ENCODE measurements around the gene ARMC7.

ARMC7 gene

DNA sequence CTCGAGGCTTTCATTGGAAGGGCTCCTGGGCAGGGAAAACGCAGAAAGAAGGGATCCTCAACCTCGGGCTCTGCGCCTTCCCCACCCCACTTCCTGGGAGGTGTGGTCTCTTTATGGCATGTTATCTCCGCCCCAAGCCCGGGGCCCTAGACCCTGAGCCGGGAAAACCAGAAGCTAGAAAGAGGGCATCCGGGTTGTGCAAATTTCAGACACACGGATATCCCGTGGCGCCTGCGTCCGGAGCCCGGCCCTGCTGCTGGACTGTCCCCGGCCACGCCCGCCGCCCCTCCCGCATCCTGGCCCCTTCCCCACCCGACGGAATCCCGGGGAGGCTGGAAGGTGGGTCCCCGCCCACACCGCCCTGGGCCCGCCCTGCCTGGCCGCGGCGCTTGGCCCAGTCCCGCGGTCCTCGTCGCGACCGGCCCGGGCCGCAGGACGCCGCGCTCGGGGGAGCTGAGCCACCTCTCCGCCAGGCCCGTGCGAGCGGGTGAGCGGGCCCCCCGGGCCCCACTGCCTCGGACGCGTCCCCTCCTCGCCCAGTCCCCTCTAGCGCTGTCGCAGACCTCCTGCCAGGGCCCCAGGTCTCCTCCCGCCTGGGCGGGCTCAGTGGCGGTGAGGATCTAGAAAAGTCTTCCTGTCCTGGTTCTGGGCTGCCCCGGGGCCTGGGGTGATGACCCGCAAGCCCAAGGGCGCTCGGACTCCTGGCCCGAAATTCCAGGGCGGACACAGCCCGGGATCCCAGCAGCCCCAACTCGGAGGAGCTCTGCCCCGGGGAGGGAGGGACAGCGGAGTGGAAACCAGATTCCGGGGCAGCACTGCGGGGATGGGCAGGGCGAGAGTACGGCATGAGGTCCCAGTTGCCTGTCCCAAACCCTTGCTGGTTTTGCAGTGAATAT is 22.0 kb upstream of the ARMC7 start, which contains the start of gene SLC16A5:
TSS of gene SLC16A5 (plus strand) at position 397 of the 896 bp plus-strand sequence. CDS start 5,683 bp downstream, outside the sequence.
- Histone ChIP-seq H3K9ac (ENCODE audit: insufficient read length, low read depth) (peak within 1 kb of the TSS; percentile 98), H3K36me3 (ENCODE audit: insufficient read depth, insufficient read length, low read length) (peaks cover 2% of the 10 kb centered on the region), H3K27me3 (ENCODE audit: insufficient read depth, insufficient read length) (no peaks in the 10 kb centered on the region), H3K9me3 (ENCODE audit: insufficient read depth, low read length) (no peaks in the 10 kb centered on the region), H3K4me1 (ENCODE audit: insufficient read depth, insufficient read length) (peaks cover 18% of the 10 kb centered on the region), H3K4me3 (ENCODE audit: insufficient read length, low read depth) (peak within 1 kb of the TSS; percentile 81)
- peak; percentile 81 for DNase-seq (ENCODE audit: low read depth, low spot score)
- no peak for TF ChIP-seq SUZ12 (IDR thresholded peaks at IDR 0.05; ENCODE audit: extremely low read depth, insufficient read depth, insufficient read length)
- TF ChIP-seq YY1 (IDR thresholded peaks at IDR 0.05; ENCODE audit: insufficient read depth, insufficient read length): no peak
- no peak for TF ChIP-seq ZNF274 (IDR thresholded peaks at IDR 0.05; ENCODE audit: low read depth, low read length)

DNA sequence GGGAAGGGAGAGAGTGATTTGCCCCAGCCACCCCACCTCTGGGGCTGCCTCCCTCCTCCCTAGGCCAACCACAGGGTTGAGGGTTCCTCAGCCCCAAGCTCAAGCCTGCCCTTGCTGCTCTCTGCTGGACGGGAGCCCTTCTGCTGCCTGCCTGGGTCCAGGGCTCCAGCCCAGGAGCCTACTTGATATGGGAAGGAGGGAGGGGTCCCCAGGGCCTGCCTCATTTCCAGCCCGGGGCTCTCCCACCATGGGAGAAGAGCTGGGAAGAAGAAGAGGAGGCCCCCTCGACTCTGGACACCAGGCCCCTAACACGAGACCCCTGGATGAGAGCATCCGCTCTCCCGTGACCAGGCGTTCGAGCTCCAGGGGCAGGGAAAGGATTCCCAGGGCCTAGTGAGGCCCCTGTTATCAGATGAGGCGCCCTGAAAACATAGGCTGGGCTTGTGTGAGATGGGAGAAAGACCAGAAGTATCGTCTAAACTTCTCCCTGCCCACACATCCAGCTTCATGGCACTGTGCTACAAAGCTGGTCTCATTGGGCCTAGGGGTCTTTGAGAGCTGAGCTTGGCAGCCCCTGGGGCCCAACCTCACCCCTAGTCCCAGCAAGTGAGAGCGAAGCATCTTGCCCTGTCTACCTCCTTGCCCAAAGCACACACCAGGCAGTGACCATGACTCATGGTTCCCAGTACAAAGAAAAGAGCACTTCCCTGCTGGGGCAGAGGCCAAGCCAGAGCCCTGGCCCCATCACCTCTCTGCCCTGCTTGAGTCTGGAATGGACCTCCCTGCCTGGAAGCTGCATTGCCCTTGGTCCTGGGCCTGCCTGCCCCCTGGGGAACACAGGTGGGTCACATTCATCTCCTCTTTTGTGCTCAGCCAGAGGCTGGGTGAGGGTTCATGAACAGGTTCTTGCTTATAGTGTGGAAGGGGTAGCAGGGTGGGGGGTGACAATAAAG is 21.0 kb upstream of the ARMC7 start:
- peak overlapping the region; percentile 98 for H3K9ac ChIP-seq (ENCODE audit: insufficient read length, low read depth)
- peaks cover 8% of the 10 kb centered on the region for H3K36me3 ChIP-seq (ENCODE audit: insufficient read depth, insufficient read length, low read length)
- no peak for DNase-seq (ENCODE audit: low read depth, low spot score)
- TF ChIP-seq SUZ12 (IDR thresholded peaks at IDR 0.05; ENCODE audit: extremely low read depth, insufficient read depth, insufficient read length): no peak
- no peak for TF ChIP-seq ZNF274 (IDR thresholded peaks at IDR 0.05; ENCODE audit: low read depth, low read length)
- no peak for TF ChIP-seq YY1 (IDR thresholded peaks at IDR 0.05; ENCODE audit: insufficient read depth, insufficient read length)
- peaks cover 26% of the 10 kb centered on the region for H3K4me1 ChIP-seq (ENCODE audit: insufficient read depth, insufficient read length)
- no peaks in the 10 kb centered on the region for H3K9me3 ChIP-seq (ENCODE audit: insufficient read depth, low read length)
- no peaks in the 10 kb centered on the region for H3K27me3 ChIP-seq (ENCODE audit: insufficient read depth, insufficient read length)
- H3K4me3 ChIP-seq (ENCODE audit: insufficient read length, low read depth): peak overlapping the region; percentile 81

DNA sequence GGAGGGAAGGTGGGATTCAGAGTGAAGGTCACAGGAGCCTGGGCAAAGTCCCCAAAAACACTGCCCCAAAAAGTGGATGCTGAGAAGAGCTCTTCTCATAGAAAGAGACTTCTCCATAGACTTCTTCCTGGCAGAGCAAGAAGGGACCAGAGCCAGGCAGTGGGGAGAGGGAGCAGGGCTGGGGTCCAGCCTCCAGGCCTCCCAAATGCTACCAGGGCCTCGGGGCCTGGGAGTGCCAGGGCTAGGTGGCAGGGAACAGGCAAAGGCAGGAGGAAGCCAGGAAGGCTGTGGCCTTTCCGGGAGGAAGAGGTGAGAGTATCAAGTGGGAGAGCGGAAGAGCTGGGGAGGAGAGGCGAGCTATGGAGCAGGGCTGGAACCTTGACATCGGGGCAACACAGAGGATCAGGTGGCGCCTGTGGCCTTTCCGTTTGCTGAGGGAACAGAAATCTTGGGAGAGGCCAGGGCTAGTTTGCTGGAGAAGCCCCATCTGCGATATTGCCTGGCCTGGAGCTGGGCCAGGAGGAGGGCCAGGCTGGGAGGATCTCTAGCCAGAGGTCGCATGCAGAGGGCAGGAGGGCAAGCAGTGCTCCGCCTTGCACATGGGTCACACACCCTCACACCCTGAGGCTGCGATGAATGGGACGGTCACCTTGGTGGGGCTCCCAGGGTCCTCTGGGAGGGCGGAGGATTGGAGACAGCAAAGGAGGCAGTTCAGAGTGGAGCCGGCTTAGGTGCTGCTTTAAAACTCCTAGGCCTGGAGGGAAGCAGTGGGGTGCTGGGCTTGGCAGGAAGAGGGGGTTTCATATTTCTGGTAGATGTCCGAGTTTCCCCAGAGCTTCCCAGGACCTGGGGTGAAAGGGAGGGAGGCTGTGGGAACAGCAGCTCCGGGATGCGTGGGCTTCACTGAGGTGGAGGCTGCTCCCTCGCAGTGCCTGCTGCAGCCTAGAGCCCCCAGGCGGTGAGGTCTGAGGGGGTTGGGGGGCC is 18.6 kb upstream of the ARMC7 start:
- H3K4me3 ChIP-seq (ENCODE audit: insufficient read length, low read depth): peak overlapping the region; percentile 23
- H3K9ac ChIP-seq (ENCODE audit: insufficient read length, low read depth): peak overlapping the region; percentile 58
- H3K36me3 ChIP-seq (ENCODE audit: insufficient read depth, insufficient read length, low read length): peaks cover 20% of the 10 kb centered on the region
- no peaks in the 10 kb centered on the region for H3K27me3 ChIP-seq (ENCODE audit: insufficient read depth, insufficient read length)
- no peak for TF ChIP-seq YY1 (IDR thresholded peaks at IDR 0.05; ENCODE audit: insufficient read depth, insufficient read length)
- no peak for TF ChIP-seq SUZ12 (IDR thresholded peaks at IDR 0.05; ENCODE audit: extremely low read depth, insufficient read depth, insufficient read length)
- TF ChIP-seq ZNF274 (IDR thresholded peaks at IDR 0.05; ENCODE audit: low read depth, low read length): no peak
- no peak for DNase-seq (ENCODE audit: low read depth, low spot score)
- peaks cover 39% of the 10 kb centered on the region for H3K4me1 ChIP-seq (ENCODE audit: insufficient read depth, insufficient read length)
- H3K9me3 ChIP-seq (ENCODE audit: insufficient read depth, low read length): no peaks in the 10 kb centered on the region

DNA sequence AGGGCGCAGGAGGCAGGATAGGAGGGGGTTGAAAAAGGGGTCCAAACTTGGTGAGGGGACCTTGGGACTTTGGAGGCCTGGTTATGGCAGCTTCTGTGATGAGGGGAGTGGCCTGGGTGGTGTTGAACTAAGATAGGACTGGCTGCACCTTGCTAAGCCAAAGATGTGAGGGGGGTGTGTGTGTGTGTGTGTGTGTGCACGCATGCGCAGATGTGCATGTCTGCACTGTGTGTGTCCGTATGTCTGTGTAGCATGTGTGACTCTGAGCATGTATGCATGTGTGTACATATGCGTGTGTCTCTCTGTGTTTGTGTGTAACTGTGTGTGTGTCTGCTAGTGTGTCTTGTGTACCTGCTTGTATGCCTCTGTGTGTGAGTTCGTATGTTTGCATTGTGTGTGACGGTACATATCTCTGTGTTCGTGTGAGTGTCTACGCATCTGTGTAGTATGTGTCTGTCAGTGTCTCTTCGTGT is 17.9 kb upstream of the ARMC7 start:
- Histone ChIP-seq H3K9ac (ENCODE audit: insufficient read length, low read depth) (peak overlapping the region; percentile 58), H3K27me3 (ENCODE audit: insufficient read depth, insufficient read length) (no peaks in the 10 kb centered on the region), H3K4me1 (ENCODE audit: insufficient read depth, insufficient read length) (peaks cover 39% of the 10 kb centered on the region), H3K9me3 (ENCODE audit: insufficient read depth, low read length) (no peaks in the 10 kb centered on the region), H3K4me3 (ENCODE audit: insufficient read length, low read depth) (peak overlapping the region; percentile 0), H3K36me3 (ENCODE audit: insufficient read depth, insufficient read length, low read length) (peaks cover 22% of the 10 kb centered on the region)
- TF ChIP-seq ZNF274 (IDR thresholded peaks at IDR 0.05; ENCODE audit: low read depth, low read length) (no peak), YY1 (IDR thresholded peaks at IDR 0.05; ENCODE audit: insufficient read depth, insufficient read length) (no peak)
- DNase-seq (ENCODE audit: low read depth, low spot score): no peak

DNA sequence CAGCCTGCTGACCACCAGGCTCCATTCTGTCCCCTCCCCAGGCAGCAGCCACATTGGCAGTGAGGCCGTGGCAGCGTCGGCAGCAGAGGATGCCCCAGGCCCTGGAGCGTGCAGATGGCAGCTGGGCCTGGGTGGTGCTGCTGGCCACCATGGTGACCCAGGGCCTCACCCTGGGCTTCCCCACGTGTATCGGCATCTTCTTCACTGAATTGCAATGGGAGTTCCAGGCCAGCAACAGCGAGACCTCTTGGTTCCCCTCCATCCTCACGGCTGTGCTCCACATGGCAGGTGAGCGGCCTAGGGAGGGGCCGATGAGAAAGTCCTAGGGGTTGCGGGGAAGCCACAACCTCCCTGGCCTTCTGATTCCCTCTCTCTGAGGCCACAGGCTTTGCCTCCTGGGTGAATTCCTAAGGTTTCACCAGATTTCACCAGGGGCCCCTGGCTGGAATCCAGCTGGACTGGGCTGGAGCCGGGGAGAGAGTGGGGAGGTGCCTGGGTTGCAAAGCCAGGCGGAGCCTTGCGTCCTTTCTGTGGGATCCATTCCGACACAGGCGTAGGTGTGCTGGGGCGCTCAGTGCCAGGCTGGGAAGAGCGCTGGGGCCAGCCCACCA is 16.1 kb upstream of the ARMC7 start:
- Histone ChIP-seq H3K9me3 (ENCODE audit: insufficient read depth, low read length) (no peaks in the 10 kb centered on the region), H3K4me3 (ENCODE audit: insufficient read length, low read depth) (no peak overlapping the region), H3K27me3 (ENCODE audit: insufficient read depth, insufficient read length) (no peaks in the 10 kb centered on the region), H3K36me3 (ENCODE audit: insufficient read depth, insufficient read length, low read length) (peaks cover 39% of the 10 kb centered on the region), H3K9ac (ENCODE audit: insufficient read length, low read depth) (peak overlapping the region; percentile 1), H3K4me1 (ENCODE audit: insufficient read depth, insufficient read length) (peaks cover 39% of the 10 kb centered on the region)
- DNase-seq (ENCODE audit: low read depth, low spot score): no peak
- TF ChIP-seq SUZ12 (IDR thresholded peaks at IDR 0.05; ENCODE audit: extremely low read depth, insufficient read depth, insufficient read length): no peak
- TF ChIP-seq YY1 (IDR thresholded peaks at IDR 0.05; ENCODE audit: insufficient read depth, insufficient read length): no peak
- no peak for TF ChIP-seq ZNF274 (IDR thresholded peaks at IDR 0.05; ENCODE audit: low read depth, low read length)

DNA sequence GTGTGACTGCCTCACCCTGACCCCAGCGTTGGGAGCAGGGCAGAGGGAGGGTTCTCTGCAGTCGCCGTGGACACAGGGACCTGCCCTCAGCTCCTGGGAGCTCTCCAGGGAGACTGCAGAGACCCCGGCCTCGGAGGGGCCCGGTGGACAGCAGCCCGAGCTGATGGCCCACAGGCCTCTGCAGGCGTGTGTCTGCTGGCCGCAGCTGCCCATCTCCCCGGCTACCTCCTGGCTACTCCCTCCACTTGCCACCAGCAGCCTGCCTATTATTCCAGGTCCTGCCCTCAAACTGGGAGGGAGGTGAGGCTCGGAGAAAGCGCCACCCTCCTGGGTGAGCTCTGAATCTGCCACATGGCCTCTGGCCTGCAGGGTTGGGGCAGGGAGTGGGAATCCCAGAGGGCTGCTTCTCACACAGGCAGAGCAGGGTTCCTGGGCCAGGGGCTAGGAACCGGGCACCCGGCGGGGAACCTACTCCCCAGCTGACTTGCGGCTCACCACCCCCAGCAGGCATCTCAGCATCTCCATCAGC is 14.8 kb upstream of the ARMC7 start:
- TF ChIP-seq YY1 (IDR thresholded peaks at IDR 0.05; ENCODE audit: insufficient read depth, insufficient read length) (no peak), ZNF274 (IDR thresholded peaks at IDR 0.05; ENCODE audit: low read depth, low read length) (no peak), SUZ12 (IDR thresholded peaks at IDR 0.05; ENCODE audit: extremely low read depth, insufficient read depth, insufficient read length) (no peak)

More for the DNA sequence above, 14.8 kb upstream of the ARMC7 start:
- Histone ChIP-seq H3K9me3 (ENCODE audit: insufficient read depth, low read length) (no peaks in the 10 kb centered on the region), H3K4me3 (ENCODE audit: insufficient read length, low read depth) (no peak overlapping the region), H3K36me3 (ENCODE audit: insufficient read depth, insufficient read length, low read length) (peaks cover 52% of the 10 kb centered on the region), H3K27me3 (ENCODE audit: insufficient read depth, insufficient read length) (no peaks in the 10 kb centered on the region), H3K9ac (ENCODE audit: insufficient read length, low read depth) (peak overlapping the region; percentile 52), H3K4me1 (ENCODE audit: insufficient read depth, insufficient read length) (peaks cover 42% of the 10 kb centered on the region)
- DNase-seq (ENCODE audit: low read depth, low spot score): no peak

Data from NT2/D1 (cell line).